NCI-H460 (cell line): ENCODE data around the gene ARG2. TPM values are rescaled to one million over a fixed set of nuclear protein-coding genes. Genes with fewer than 3 reads are reported as not detected.
"Not testable (repeated sequence)": the region's sequence is repeated elsewhere in the genome, so short reads cannot be mapped to it uniquely, and the experiment has no call there.

Experiments
- DNase-seq: peaks from one replicate; pipeline ENCODE4 v3.0.0-alpha.2; 2016; ENCODE audit warnings: low read depth; ENCODE audit errors: extremely low read depth
- total RNA-seq: library from RNA; depleted of rRNA; stranded (reverse); fragments of >200 nt; shearing (Covaris generic); gene quantifications from 2 replicates; pipeline ENCODE4 v1.2.3, GENCODE V29; 2014

ARG2 gene
- total RNA-seq, 1 experiment from 2014 or later = 4.8 TPM

DNA sequence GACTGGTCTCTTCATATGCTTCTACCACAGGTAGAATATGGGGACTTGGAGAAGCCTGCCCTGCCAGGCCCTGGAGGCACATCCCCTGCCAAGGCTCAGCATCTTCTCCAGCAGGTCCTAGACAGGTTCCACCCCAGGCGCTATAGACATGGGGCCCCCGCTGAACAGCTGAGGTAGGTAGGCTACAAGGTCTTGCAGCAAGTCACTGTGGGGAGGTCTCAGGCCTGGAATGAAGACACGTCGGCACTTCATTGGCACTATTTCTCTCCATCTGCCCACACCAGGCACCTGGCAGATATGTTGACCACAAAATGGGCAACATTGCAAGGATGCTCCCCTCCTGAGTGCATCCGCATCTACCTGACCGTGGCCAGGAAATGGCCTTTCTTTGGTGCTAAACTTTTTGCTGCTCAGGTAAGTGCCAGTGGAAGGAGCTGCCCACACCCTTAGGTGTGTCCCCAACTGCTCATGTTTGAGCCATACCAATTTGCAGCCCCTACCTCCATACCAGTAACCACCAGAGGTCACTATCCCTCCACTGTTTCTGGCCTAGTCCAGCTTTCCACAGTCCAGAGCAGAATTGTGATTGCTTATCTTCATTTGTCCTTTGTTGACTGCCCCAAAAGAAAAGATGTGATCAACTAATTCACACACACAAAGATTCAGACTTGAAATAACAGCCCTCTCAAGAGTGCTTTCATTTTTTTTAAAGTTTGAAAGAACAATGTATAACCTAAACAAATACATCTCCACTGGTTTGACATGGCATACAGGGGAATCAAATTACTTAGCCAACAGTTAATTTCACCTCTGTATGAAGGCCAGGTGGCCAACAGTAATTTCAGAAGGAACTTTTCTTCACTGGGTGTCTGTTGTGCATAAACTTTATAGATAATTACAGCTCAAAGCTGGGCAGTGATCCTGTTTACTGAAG, 35.7 kb upstream of the ARG2 start:
- peak; percentile 52 for DNase-seq

DNA sequence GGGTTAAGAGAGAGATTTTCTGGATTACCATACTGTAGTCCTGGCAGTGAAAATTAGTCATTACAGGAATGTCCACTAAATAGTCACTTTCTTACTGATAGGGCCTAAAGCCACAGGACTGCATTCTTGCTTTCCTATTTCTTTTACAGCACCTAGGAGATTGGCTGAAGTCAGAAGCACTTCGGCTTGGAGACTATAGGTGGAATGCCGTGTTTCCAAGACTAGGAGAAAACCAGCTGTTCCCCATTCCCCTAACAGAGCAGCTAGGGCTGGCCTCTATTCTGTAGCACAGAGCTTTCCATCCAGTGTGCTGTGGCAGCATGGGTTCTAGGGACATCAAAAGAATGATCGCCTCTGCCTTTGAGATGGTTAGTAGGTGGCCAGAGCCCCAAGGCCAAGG, 34.7 kb upstream of the ARG2 start:
- no peak for DNase-seq

DNA sequence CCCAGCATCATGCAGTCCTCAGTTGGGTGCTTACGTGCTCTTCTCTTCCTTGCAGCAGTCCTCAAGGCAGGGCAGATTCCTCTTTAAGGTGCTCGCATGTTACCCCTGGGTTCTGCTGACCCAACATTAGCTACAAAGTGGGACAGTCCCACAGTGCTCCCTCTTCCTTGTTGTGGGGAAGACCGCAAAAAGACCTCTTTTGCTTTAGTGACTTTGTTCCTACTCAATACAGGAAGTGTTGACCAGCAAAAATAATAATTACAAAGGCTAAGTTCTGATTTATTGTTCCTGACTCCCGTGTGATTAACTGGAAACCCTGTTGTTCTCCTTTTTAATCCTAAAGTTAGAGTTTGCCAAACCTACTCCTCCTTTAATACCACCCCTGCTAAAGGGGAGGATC, 33.4 kb upstream of the ARG2 start:
- DNase-seq = no peak

GRCh38 chr14:67589204-67589770, 30.4 kb upstream of the ARG2 start:
- DNase-seq = no peak

- not testable (repeated sequence) for DNase-seq
Observed at GRCh38 chr14:67593650-67594049, 26.1 kb upstream of the ARG2 start.

DNA sequence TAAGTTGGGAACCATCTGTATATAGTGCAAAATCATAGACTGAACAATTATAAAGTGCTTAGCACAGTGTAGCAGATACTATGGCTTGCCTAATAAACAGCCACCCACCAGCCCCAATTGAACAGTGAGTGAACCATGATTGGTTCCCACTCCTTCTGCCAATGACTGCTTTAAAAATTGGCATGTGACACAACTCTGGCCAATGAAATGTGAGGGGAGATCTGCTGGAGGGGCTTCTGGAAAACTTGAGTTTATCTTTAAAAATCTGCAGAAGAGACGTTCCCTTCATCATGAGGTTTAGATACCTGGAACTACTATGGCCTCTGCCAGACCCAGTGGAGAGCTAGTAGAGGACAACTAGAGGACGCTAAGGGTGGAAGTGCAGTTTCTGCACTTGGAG, 24.3 kb upstream of the ARG2 start:
- no peak for DNase-seq

DNA sequence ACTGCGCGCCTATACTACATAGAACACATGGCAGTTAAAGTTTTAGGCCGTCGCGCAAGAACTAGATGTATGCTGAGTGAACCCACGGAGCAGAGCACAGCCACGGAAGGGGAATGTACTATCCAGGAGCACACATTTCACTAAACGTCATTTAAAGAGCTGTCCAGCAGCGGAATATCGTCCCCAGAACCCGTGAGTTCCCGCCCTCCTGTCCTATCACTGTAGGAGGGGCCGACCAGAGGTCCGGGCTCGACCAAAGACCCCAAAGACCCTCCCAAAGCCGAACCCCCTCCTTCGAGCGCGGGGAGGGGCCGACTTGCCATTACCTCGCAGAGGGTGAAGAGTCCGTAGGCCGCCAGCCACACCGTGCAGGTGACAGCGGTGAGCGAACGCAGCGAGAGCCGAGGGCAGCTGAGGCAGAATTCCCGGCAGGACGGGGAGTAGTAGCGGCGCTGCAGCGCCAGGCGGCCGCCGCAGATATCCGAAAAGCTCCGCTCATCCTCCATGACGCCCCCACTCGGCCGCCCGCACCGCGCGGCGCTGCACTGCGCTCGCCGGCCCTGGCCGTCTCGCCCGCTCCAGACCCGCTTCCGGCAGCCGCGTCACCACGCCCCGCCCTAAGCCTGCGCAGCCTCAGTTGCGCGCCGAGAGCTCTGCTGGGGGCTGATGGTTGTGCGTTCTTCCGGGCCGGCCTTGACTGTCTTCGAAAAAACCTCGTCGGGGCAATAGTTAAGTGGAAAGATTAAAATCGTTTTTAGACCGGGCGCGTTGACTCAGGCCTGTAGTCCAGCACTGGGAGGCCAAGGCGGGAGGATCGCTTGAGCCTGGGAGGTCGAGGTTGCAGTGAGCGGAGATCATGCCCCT, 19.8 kb upstream of the ARG2 start, which contains the start of gene PIGH:
TSS of gene PIGH (minus strand) at position 571 of the 864 bp plus-strand sequence. CDS start at position 506, 65 bp downstream.
- DNase-seq = peak; percentile 82

GRCh38 chr14:67600562-67600974, 19.2 kb upstream of the ARG2 start:
- not testable (repeated sequence) for DNase-seq

- DNase-seq = no peak
Observed at GRCh38 chr14:67602076-67602475, 17.6 kb upstream of the ARG2 start.

DNA sequence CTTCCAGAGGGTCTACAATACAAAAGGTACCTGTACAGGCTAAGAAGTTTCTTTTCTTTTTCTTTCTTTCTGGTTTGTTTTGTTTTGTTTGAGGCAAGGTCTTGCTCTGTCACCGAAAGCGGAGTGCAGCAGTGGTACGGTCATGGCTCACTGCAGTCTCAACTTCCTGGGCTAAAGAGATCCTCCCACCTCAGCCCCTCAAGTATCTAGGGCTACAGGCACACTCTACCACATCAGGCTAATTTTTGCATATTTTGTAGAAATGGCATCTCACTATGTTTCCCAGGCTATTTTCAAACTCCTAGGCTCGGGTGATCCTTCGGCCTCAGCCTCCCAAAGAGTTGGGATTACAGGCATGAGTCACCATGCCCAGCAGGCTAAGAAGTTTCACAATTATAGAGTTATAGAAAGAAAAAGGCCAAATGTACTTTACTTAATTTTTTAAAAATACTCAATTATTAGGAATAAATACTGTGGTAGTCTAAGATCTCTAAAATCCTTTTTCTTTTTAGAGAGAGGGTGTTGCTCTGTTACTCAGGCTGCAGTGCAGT, 16.6 kb upstream of the ARG2 start:
- no peak for DNase-seq

- no peak for DNase-seq
Observed at GRCh38 chr14:67607646-67608045, 12.1 kb upstream of the ARG2 start.

- no peak for DNase-seq
Observed at GRCh38 chr14:67609642-67610310, 9.9 kb upstream of the ARG2 start.

GRCh38 chr14:67610491-67610890, 9.2 kb upstream of the ARG2 start:
- no peak for DNase-seq

GRCh38 chr14:67618617-67619063, 1.1 kb upstream of the ARG2 start:
- DNase-seq = peak; percentile 61

- no peak for DNase-seq
Observed at GRCh38 chr14:67620217-67620785, 581 bp downstream of the ARG2 start.

DNA sequence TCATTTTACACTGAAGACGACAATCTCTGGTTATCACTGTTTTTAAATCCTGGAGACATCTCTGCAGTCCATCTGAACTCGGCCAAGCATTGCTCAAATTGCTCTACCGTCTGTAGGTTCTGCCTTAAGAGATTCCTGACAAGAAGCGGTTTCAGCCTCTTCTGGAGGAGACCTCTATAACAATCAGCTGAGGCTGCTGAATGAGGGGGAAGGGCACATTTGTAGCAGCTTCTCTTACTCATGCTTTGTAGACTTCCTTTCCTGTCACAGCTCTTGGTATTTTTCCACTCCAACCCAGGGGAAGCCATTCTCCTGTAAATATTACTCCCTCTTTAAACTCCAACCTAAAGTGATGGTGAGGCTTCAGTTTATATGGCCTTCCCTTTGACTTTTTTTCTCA, 3.0 kb downstream of the ARG2 start:
- DNase-seq = no peak

GRCh38 chr14:67623114-67623513, 3.4 kb downstream of the ARG2 start:
- DNase-seq = no peak

DNA sequence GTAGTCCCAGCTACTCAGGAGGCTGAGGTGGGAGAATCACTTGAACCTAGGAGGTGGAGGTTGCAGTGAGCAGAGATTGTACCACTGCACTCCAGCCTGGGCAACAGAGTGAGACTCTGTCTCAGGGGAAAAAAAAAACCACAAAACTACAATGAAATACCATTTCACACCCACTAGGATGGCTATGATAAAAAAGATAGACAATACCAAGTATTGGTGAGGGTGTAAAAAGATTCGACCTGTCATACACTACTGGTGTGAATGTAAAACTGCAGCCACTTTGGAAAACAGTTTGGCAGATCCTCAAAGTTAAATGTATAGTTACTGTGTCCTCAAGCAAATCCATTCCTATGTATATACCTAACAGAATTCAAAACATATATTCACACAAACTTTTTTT, 6.4 kb downstream of the ARG2 start:
- not testable (repeated sequence) for DNase-seq

DNA sequence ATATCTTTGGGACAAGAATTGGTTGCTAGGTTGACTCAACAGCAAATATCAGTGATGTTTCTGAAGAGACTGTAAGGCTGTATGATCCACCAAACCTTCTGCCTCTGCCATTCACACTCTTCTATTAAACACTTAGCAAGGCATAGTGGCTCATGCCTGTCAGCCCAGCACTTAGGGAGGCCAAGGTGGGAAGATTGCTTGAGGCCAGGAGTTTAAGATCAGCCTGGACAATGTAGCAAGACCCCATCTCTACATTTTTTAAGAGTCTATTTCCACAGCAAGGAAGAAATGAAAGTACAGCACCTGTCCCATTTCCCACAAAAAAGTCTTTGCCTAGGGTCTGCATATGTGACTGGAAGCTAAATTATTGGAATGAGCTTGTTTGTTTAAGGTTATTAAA, 7.8 kb downstream of the ARG2 start:
- no peak for DNase-seq

- DNase-seq = no peak
Observed at GRCh38 chr14:67630186-67630585, 10.5 kb downstream of the ARG2 start.
